DOHH2 (cell line): Measurements from ENCODE around the gene ZFY.

ENCODE experiments used
- H3F3A ChIP-seq: fragments of 200-600 bp; sonication (generic), shearing (Covaris generic); 2 replicates; pipeline ENCODE4 v1.6.0; 2016; ENCODE audit warnings: antibody characterized with exemption, mild to moderate bottlenecking; ENCODE audit not compliant: control insufficient read depth, insufficient read depth
- H3K27ac ChIP-seq: fragments of 200-600 bp; sonication (generic); 2 replicates; pipeline ENCODE4 v1.5.1; 2014; ENCODE audit warnings: low read depth, mild to moderate bottlenecking, low read length, moderate library complexity
- H3K27me3 ChIP-seq: fragments of 200-600 bp; sonication (generic); 2 replicates; pipeline ENCODE4 v1.6.1; 2014; ENCODE audit warnings: mild to moderate bottlenecking, low read length, mixed read lengths; ENCODE audit not compliant: control insufficient read depth
- H3K36me3 ChIP-seq: fragments of 200-600 bp; sonication (generic); 2 replicates; pipeline ENCODE4 v1.6.1; 2014; ENCODE audit warnings: mild to moderate bottlenecking, low read length, moderate library complexity, mixed read lengths; ENCODE audit not compliant: control insufficient read depth
- H3K4me1 ChIP-seq: fragments of 200-600 bp; sonication (generic); 2 replicates; pipeline ENCODE4 v1.6.1; 2014; ENCODE audit warnings: mild to moderate bottlenecking, low read length, mixed read lengths; ENCODE audit not compliant: control insufficient read depth
- H3K4me2 ChIP-seq: fragments of 200-600 bp; sonication (generic); 2 replicates; pipeline ENCODE4 v1.6.0; 2014; ENCODE audit warnings: mild to moderate bottlenecking, low read length, moderate library complexity
- H3K4me3 ChIP-seq: fragments of 200-600 bp; sonication (generic); 2 replicates; pipeline ENCODE4 v1.5.1; 2014; ENCODE audit warnings: mild to moderate bottlenecking, low read length, mixed read lengths
- H3K79me2 ChIP-seq: fragments of 200-600 bp; sonication (generic); 2 replicates; pipeline ENCODE4 v1.6.1; 2014; ENCODE audit warnings: mild to moderate bottlenecking, low read length, mixed read lengths; ENCODE audit not compliant: control insufficient read depth
- H3K9me2 ChIP-seq: fragments of 200-600 bp; sonication (generic); replicated peaks from 2 replicates; pipeline ENCODE4 v1.6.1; 2014; ENCODE audit warnings: mild to moderate bottlenecking, low read length, mixed read lengths; ENCODE audit not compliant: control insufficient read depth
- H3K9me3 ChIP-seq: fragments of 200-600 bp; sonication (generic); 2 replicates; pipeline ENCODE4 v1.6.1; 2014; ENCODE audit warnings: antibody characterized with exemption, low read length, mixed read lengths; ENCODE audit not compliant: control insufficient read depth, insufficient read depth
- H4K20me1 ChIP-seq: fragments of 200-600 bp; sonication (generic); 2 replicates; pipeline ENCODE4 v1.6.0; 2014; ENCODE audit warnings: low read depth, mild to moderate bottlenecking, antibody characterized with exemption, low read length, moderate library complexity; ENCODE audit not compliant: control insufficient read depth, insufficient read depth
- CTCF ChIP-seq: fragments of 200-600 bp; sonication (generic); IDR thresholded peaks from one replicate; pipeline ENCODE4 v1.5.1; 2014; ENCODE audit warnings: antibody characterized with exemption, mild to moderate bottlenecking, low read depth, low read length; ENCODE audit not compliant: poor library complexity, severe bottlenecking
- EZH2phosphoT487 ChIP-seq: fragments of 200-600 bp; sonication (generic); IDR thresholded peaks from 2 replicates; pipeline ENCODE4 v1.6.1; 2017; ENCODE audit warnings: borderline replicate concordance, mild to moderate bottlenecking, antibody characterized with exemption, low read length, moderate library complexity, mixed read lengths

The ZFY gene

GRCh38 chrY:2893471-2893870 lies 41.7 kb upstream of the ZFY start:
- Histone ChIP-seq H3F3A (no peaks in the 10 kb centered on the region), H3K9me2 (no peaks in the 10 kb centered on the region), H3K9me3 (no peaks in the 10 kb centered on the region), H3K27ac (no peak overlapping the region), H3K4me2 (no peak overlapping the region), H3K4me3 (no peak overlapping the region), H3K4me1 (no peaks in the 10 kb centered on the region), H4K20me1 (no peaks in the 10 kb centered on the region), H3K36me3 (no peaks in the 10 kb centered on the region), H3K27me3 (no peaks in the 10 kb centered on the region), H3K79me2 (no peaks in the 10 kb centered on the region)
- TF ChIP-seq CTCF (no peak), EZH2phosphoT487 (no peak)

- Histone ChIP-seq H3F3A (no peaks in the 10 kb centered on the region), H3K4me3 (no peak overlapping the region), H3K27me3 (no peaks in the 10 kb centered on the region), H3K36me3 (no peaks in the 10 kb centered on the region), H3K27ac (no peak overlapping the region), H3K4me1 (no peaks in the 10 kb centered on the region), H3K79me2 (no peaks in the 10 kb centered on the region), H3K9me2 (no peaks in the 10 kb centered on the region), H4K20me1 (no peaks in the 10 kb centered on the region), H3K9me3 (no peaks in the 10 kb centered on the region), H3K4me2 (no peak overlapping the region)
- TF ChIP-seq CTCF (no peak), EZH2phosphoT487 (no peak)
Measured at GRCh38 chrY:2896050-2896449, 39.1 kb upstream of the ZFY start.

GRCh38 chrY:2907356-2907755 lies 27.8 kb upstream of the ZFY start:
- TF ChIP-seq CTCF (no peak), EZH2phosphoT487 (no peak)
- no peaks in the 10 kb centered on the region for H3F3A ChIP-seq
- no peaks in the 10 kb centered on the region for H4K20me1 ChIP-seq
- no peaks in the 10 kb centered on the region for H3K36me3 ChIP-seq
- H3K9me2 ChIP-seq, result no peaks in the 10 kb centered on the region
- no peak overlapping the region for H3K27ac ChIP-seq
- H3K79me2 ChIP-seq, result no peaks in the 10 kb centered on the region
- H3K4me3 ChIP-seq, result no peak overlapping the region
- no peak overlapping the region for H3K4me2 ChIP-seq
- H3K4me1 ChIP-seq, result peaks cover under 1% of the 10 kb centered on the region
- H3K9me3 ChIP-seq, result no peaks in the 10 kb centered on the region
- no peaks in the 10 kb centered on the region for H3K27me3 ChIP-seq
